IPS-NIHi7 (cell line): ENCODE results near the gene NDUFA5.

Experiments used
- DNase-seq: peaks from one replicate; pipeline ENCODE4 v3.0.0; 2012; ENCODE audit warnings: mixed read lengths; ENCODE audit errors: extremely low spot score

Gene NDUFA5

GRCh38 chr7:123505221-123505620 lies 52.4 kb downstream of the NDUFA5 start:
- DNase-seq = no peak

DNA sequence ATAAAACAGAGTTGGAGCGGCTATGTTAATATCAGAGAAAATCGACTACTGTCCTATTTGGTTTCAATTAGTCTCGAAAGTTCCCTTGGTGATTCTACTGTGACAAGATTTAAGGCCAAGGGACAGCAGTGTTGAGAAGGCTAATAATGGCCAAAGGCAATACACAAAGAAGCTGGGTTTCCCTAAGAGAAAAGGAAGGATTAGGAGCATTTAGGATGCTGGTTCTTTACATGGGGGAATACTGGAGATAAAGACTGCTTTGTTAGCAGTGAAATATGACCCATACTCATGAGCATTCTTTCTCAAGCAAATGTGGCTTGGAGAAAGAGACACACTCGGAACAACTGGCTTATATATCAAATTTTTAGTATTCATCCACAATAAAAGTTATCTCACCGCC lies 55.4 kb downstream of the NDUFA5 start:
- DNase-seq = no peak

DNA sequence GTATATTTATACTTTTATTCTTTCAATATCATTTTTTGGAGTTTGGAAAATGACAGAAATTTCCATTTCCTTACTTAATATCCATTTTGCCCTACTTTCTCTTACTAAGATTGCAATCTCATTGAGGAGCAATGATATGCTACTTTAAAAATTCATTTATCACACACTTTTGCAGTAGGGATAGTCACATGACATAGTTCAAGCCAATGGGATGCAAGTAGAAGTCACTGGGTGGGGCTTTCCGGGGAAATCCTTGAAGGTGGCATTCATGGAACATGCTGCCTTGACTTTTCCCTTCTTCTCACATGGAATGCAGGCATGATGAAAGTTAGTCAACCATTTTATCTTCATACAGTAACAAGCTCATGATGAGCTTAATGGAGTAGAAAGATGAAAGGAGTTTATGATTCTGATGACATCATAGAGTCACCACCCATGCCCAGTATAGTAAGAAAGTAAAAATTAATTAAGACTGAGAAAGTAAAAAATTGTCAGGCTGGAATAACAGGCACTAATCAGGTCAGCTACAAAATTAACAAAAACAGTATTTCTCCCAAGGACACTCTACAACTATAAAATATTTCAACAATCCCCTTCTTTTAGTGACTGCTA lies 56.6 kb downstream of the NDUFA5 start:
- no peak for DNase-seq

- no peak for DNase-seq
These were observed 58.2 kb downstream of the NDUFA5 start for GRCh38 chr7:123499211-123499970.

- no peak for DNase-seq
These were observed 59.0 kb downstream of the NDUFA5 start for GRCh38 chr7:123498601-123499000.

DNA sequence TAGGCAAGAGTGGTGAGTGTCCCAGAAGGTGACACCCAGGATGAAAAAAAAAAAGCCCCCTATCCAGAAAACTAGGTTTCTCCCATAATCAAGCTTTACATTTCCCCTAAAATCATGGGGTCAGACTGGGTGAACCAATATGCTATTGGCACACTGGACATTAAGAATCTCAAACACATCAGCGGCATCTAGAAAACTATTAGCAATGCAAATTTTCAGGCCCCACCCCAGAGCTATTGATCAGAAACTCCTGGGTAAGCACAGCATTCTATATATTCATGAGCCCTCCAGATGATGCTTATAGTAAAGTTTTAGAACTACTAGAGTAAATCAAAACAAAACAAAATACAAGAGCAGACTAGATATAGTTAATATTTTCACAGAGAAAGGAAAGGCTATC lies 59.6 kb downstream of the NDUFA5 start:
- DNase-seq = no peak

- no peak for DNase-seq
These were observed 63.3 kb downstream of the NDUFA5 start for GRCh38 chr7:123494193-123494796.

DNA sequence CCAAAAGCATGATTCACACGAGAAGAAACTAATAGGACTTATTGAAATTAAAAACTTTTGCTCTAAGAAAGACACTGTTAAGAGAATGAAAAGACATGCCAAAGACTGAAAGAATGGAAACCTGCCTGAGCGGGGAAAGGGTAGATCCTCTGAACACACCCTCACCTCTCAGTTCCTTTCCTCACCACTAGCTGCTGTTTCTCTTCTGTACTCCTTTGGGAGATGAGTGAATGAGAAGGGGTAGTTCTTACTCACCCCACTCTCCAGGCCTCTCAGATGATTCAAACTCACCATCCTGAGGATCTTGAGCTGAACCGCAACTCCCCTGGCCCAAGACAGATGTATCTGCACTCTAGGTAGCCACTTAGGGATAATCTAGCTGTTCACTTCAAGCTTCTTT lies 65.1 kb downstream of the NDUFA5 start:
- DNase-seq = peak; percentile 30
